Sigmoid colon (tissue), 7 donors: ENCODE measurements around the gene F3. TPM values are rescaled to one million over a fixed set of nuclear protein-coding genes. Genes with fewer than 3 reads are reported as not detected.
A peak's percentile ranks its signal among the peaks of the same experiment; 100 is the strongest.

Experiments
- DNase-seq: peaks from one replicate; pipeline ENCODE4 v3.0.0-alpha.2; 2019
- H3K27ac ChIP-seq, 4 donors: fragments of 200-600 bp; sonication (generic); one replicate each; pipeline ENCODE4 v1.5.1; 2016 to 2019; ENCODE audit warnings: mild to moderate bottlenecking in 1 of 4
- H3K27me3 ChIP-seq, 3 donors: fragments of 200-600 bp; sonication (generic); one replicate each; pipeline ENCODE4 v1.5.1; 2019; ENCODE audit warnings: mild to moderate bottlenecking in 1 of 3
- H3K36me3 ChIP-seq, 4 donors: fragments of 200-600 bp; sonication (generic); one replicate each; pipeline ENCODE4 v1.5.1; 2016 to 2019
- H3K4me1 ChIP-seq, 4 donors: fragments of 200-600 bp; sonication (generic); one replicate each; pipeline ENCODE4 v1.5.1; 2017 to 2019
- H3K4me3 ChIP-seq, 4 donors: fragments of 200-600 bp; sonication (generic); one replicate each; pipeline ENCODE4 v1.5.1; 2017 to 2019; ENCODE audit warnings: mild to moderate bottlenecking in 2 of 4, moderate library complexity in 1 of 4
- H3K9me3 ChIP-seq, 4 donors: fragments of 200-600 bp in 3 of 4; sonication (generic) in 3 of 4; one replicate each; pipeline versions ENCODE4 v1.5.1 to v1.6.1; 2013 to 2019
- EP300 ChIP-seq, 4 donors: sonication (generic); formaldehyde crosslinking; IDR thresholded peaks; one replicate each; pipeline ENCODE4 v1.6.1; 2017; ENCODE audit warnings: antibody characterized with exemption in 4 of 4
- POLR2A ChIP-seq, 2 donors: fragments of 450-650 bp; IDR thresholded peaks; one replicate each; pipeline ENCODE4 v1.6.1; 2016; ENCODE audit warnings: antibody characterized with exemption in 2 of 2, mild to moderate bottlenecking in 2 of 2, moderate library complexity in 2 of 2
- POLR2AphosphoS5 ChIP-seq, 4 donors: sonication (generic); formaldehyde crosslinking; IDR thresholded peaks; one replicate each; pipeline ENCODE4 v1.6.1; 2017; ENCODE audit warnings: antibody characterized with exemption in 4 of 4
- WGBS, 2 donors: extraction: QIAGEN DNeasy Blood & Tissue Kit; methylation state at CpG; one replicate each; pipeline ENCODE4 v1.1.7; 2013; 5-methylcytosine and 5-hydroxymethylcytosine counted together
- intact Hi-C: fragments of 100-400 bp; cut with DNase I; formaldehyde crosslinking; loops from one replicate; pipeline ENCODE4 v1.15.1; 2023
- polyA plus RNA-seq, 3 donors: library from polyadenylated mRNA; stranded (reverse); fragments of 200-250 nt; gene quantifications; one replicate each; pipeline ENCODE4 v1.2.3, GENCODE V29; 2013
- total RNA-seq, 4 donors: library from RNA; depleted of rRNA; stranded (reverse); fragments of >200 nt; gene quantifications; one replicate each; pipeline ENCODE4 v1.1.0, GENCODE V29; 2016
- TF ChIP-seq, protein P1 (sequence below), 4 experiments: fragments of 450-650 bp in 3 of 4; fragments of 200-600 bp in 1 of 4; IDR thresholded peaks; one replicate each; pipeline ENCODE4 v1.5.1; 2016 to 2019; ENCODE audit warnings: antibody characterized with exemption in 4 of 4, mild to moderate bottlenecking in 3 of 4, moderate library complexity in 2 of 4
- donor health status: healthy with polysubstance abuse.
- donor health status: Bipolar disorder and iron deficiency.
- donor health status: healthy.

The F3 gene
- total and polyA plus RNA-seq, 7 donors = 9.9 to 53.7 (median 19.3) TPM

DNA sequence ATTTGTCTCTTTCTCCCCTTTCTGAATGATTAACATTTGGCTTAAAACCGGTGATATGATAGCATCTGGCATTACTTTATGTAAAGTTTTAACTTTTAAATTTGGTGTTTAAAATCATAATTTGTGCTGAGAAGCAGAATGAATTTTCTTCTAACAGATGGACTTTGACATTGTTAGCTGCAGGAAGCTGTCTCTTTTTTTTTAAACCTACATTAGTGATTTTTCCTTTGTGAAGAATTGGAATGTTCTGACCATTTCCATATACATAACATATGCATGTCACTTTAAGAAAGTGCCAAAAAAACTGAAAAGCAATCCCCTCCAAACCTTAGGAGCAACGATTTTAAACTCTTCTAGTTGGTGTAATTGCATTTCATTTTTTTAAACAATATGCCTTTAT is 22.2 kb downstream of the F3 start:
- Histone ChIP-seq H3K9me3 (no peaks in the 10 kb centered on the region), H3K4me1 (no peaks in the 10 kb centered on the region), H3K4me3 (no peak overlapping the region), H3K36me3 (peaks cover 0 to 12% (median 0%) of the 10 kb centered on the region in 4 donors), H3K27ac (no peak overlapping the region), H3K27me3 (no peaks in the 10 kb centered on the region)
- TF ChIP-seq POLR2A (IDR thresholded peaks at IDR 0.05) (no peak), EP300 (IDR thresholded peaks at IDR 0.05) (no peak), POLR2AphosphoS5 (IDR thresholded peaks at IDR 0.05) (no peak)
- TF ChIP-seq, protein P1, sequence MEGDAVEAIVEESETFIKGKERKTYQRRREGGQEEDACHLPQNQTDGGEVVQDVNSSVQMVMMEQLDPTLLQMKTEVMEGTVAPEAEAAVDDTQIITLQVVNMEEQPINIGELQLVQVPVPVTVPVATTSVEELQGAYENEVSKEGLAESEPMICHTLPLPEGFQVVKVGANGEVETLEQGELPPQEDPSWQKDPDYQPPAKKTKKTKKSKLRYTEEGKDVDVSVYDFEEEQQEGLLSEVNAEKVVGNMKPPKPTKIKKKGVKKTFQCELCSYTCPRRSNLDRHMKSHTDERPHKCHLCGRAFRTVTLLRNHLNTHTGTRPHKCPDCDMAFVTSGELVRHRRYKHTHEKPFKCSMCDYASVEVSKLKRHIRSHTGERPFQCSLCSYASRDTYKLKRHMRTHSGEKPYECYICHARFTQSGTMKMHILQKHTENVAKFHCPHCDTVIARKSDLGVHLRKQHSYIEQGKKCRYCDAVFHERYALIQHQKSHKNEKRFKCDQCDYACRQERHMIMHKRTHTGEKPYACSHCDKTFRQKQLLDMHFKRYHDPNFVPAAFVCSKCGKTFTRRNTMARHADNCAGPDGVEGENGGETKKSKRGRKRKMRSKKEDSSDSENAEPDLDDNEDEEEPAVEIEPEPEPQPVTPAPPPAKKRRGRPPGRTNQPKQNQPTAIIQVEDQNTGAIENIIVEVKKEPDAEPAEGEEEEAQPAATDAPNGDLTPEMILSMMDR (IDR thresholded peaks at IDR 0.05) = no peak
- WGBS, 2 donors = 57 to 63% methylated on average over 2 of the region's 2 CpGs
- no peak for DNase-seq
- intact Hi-C loops = no loop called here

DNA sequence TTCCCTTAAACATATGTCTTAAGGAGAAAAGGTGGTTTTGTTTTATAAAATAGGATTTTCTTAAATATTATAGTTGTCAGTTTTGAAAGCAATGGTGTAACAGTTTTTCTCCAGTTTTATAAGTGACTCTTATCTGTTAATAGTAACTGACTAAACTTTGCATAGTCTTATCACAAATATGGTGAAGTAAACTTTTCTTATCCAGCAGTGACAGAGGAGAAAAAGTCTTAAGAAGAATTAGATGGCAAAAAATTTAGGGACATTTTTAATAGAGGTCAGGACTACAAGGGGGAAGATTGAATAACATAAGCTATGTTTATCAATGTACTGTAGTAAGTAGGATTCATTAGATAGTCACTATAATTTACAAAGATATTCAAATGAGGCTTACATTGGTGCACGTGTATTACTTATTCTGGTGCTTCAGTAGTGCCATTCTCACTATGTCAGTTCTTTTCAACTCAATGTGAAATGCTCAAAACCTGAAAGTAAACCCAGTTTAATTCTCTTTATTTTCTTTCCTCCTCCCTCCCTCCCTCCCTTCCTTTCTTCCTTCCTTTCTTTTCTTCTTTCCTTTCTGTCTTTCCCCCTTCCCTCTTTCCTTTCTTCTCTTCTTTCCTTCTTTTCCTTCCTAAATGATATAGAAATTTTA is 26.1 kb downstream of the F3 start:
- peaks cover 0 to 22% (median 0%) of the 10 kb centered on the region in 4 donors for H3K36me3 ChIP-seq
- TF ChIP-seq POLR2A (IDR thresholded peaks at IDR 0.05) (no peak), EP300 (IDR thresholded peaks at IDR 0.05) (no peak), POLR2AphosphoS5 (IDR thresholded peaks at IDR 0.05) (no peak)
- TF ChIP-seq, protein P1 (IDR thresholded peaks at IDR 0.05) = no peak
- H3K9me3 ChIP-seq = no peaks in the 10 kb centered on the region
- no peak for DNase-seq
- intact Hi-C loops = no loop called here
- H3K4me1 ChIP-seq = no peaks in the 10 kb centered on the region
- H3K27ac ChIP-seq = no peak overlapping the region
- no peaks in the 10 kb centered on the region for H3K27me3 ChIP-seq
- WGBS, 2 donors = 83 to 88% methylated on average over 1 of the region's 1 CpG
- no peak overlapping the region for H3K4me3 ChIP-seq

DNA sequence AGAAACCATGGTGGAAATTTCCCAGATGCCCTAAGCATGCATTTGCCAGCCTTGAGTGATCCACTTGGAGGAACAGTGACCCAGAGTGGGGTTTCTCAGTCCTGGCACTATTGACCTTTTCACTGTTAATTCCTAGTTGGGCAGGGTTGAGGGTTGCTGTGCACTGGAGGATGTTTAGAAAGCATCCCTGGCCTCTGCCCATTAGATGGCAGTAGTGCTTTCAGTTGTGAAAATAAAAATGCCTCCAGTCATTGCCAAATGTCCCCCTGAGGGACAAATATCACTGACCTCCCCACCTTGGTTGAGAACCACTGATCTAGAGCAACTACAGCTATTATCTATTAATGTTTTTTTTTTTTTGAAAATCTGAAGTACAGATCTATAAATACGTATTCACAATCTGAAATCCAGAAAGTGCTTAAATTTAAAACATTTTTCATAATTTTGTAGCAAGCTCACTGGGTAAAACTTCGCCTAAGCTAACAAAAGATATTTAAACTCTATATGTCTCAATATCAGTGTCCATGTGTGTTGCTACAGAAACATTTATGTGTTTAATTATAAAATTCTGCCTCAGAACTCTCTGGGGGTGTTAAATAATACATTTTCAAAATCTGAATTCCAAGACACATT is 27.3 kb downstream of the F3 start:
- DNase-seq = no peak
- TF ChIP-seq, protein P1 (IDR thresholded peaks at IDR 0.05) = peak; percentile 10 to 58 (median 22)
- TF ChIP-seq EP300 (IDR thresholded peaks at IDR 0.05) (no peak), POLR2A (IDR thresholded peaks at IDR 0.05) (no peak), POLR2AphosphoS5 (IDR thresholded peaks at IDR 0.05) (no peak)
- intact Hi-C loops = no loop called here
- Histone ChIP-seq H3K36me3 (peaks cover 0 to 22% (median 0%) of the 10 kb centered on the region in 4 donors), H3K9me3 (no peaks in the 10 kb centered on the region), H3K27me3 (no peaks in the 10 kb centered on the region), H3K4me3 (no peak overlapping the region), H3K4me1 (no peaks in the 10 kb centered on the region), H3K27ac (no peak overlapping the region)
- 72 to 95% methylated on average over 2 of the region's 2 CpGs for WGBS, 2 donors

DNA sequence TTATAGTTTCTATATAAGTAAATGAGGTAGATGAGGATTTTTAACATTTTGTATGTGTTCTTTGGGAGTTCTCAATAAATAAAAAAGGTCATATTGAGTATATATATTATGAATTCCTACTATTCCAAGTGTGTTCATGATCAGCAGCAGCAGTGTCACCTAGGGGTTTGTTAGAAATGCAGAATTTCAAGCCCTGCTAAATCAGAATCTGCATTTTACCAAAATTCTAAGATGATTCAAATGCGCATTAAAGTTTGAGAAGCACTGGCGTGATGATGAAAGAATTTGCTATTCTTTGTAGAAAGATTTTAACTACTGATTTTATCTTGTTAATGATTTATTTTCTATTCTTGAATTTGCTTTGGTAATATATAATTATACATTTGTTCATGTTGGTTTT is 28.7 kb downstream of the F3 start:
- DNase-seq = no peak
- Histone ChIP-seq H3K27me3 (no peaks in the 10 kb centered on the region), H3K9me3 (no peaks in the 10 kb centered on the region), H3K4me1 (no peaks in the 10 kb centered on the region), H3K36me3 (peaks cover 0 to 22% (median 0%) of the 10 kb centered on the region in 4 donors), H3K4me3 (no peak overlapping the region), H3K27ac (no peak overlapping the region)
- intact Hi-C loops = no loop called here
- 98 to 99% methylated on average over 2 of the region's 2 CpGs for WGBS, 2 donors
- TF ChIP-seq EP300 (IDR thresholded peaks at IDR 0.05) = no peak
- TF ChIP-seq, protein P1 (IDR thresholded peaks at IDR 0.05) = no peak
- no peak for TF ChIP-seq POLR2A (IDR thresholded peaks at IDR 0.05)
- TF ChIP-seq POLR2AphosphoS5 (IDR thresholded peaks at IDR 0.05) = no peak
